Omental fat pad (tissue), 4 donors: ENCODE measurements around the gene LAPTM4A. TPM values are rescaled to one million over a fixed set of nuclear protein-coding genes. Genes with fewer than 3 reads are reported as not detected.
A peak's percentile ranks its signal among the peaks of the same experiment; 100 is the strongest.

Source experiments
- ATAC-seq: fragments of 150-250 bp; one replicate; pipeline ENCODE4 v1.9.1; 2016; ENCODE audit warnings: mild to moderate bottlenecking, moderate library complexity; ENCODE audit not compliant: low FRiP score
- DNase-seq: peaks from one replicate; pipeline ENCODE4 v3.0.0-alpha.2; 2019; ENCODE audit warnings: low spot score
- total RNA-seq, 4 donors: library from RNA; depleted of rRNA; stranded (reverse); fragments of >200 nt; gene quantifications; one replicate each; pipeline ENCODE4 v1.1.0, GENCODE V29; 2016
- TF ChIP-seq, protein P1 (sequence below), 3 donors: fragments of 450-650 bp; IDR thresholded peaks; one replicate each; pipeline ENCODE4 v1.5.1; 2016 to 2017; ENCODE audit warnings: antibody characterized with exemption in 3 of 3, mild to moderate bottlenecking in 3 of 3, moderate library complexity in 2 of 3

Gene LAPTM4A
- total RNA-seq, 4 donors from 2014 or later, result 174 to 306 (median 225) TPM

DNA sequence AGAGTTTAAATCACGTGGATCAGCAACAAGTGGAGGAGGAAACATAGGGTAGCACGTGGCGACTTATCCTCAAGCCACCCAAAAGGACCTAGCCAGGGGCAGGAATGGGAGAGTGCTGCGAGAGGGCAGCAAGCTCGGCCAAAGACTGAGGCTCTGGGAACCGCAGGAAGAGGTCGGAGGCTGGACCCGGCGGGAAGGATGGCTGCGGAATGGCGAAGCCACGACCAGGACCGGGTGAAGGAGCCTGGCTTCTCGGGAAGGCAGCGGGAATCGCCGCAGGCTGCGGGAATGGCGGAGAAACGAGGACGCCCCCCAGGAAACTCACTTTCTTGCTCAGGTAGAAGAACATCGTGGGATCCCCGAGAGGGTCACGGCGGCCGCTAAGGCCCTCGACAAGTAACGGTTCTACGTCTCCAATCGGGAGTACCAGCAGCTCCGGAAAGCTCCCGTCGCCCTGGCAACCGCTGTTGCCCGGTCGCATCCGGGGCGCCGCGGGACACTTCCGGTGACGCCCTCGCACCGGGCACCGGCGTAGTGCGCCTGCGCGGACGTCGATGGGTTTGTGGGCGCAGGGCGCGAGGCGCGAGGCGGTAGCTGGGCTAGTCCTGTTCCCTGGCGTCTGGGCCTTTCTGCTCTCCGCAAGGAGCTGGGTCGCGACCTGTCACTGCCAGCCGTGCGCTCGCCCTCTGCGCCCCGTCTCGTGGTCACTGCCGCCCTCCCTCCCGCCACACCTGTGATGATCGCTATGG is 61.6 kb downstream of the LAPTM4A start, which contains the start of gene WDR35:
WDR35 (minus strand) TSS at position 439 of the 749 bp plus-strand sequence; CDS start at position 349, 90 bp downstream.
- ATAC-seq (peak; percentile 98), DNase-seq (peak; percentile 81)
- TF ChIP-seq, protein P1, sequence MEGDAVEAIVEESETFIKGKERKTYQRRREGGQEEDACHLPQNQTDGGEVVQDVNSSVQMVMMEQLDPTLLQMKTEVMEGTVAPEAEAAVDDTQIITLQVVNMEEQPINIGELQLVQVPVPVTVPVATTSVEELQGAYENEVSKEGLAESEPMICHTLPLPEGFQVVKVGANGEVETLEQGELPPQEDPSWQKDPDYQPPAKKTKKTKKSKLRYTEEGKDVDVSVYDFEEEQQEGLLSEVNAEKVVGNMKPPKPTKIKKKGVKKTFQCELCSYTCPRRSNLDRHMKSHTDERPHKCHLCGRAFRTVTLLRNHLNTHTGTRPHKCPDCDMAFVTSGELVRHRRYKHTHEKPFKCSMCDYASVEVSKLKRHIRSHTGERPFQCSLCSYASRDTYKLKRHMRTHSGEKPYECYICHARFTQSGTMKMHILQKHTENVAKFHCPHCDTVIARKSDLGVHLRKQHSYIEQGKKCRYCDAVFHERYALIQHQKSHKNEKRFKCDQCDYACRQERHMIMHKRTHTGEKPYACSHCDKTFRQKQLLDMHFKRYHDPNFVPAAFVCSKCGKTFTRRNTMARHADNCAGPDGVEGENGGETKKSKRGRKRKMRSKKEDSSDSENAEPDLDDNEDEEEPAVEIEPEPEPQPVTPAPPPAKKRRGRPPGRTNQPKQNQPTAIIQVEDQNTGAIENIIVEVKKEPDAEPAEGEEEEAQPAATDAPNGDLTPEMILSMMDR (IDR thresholded peaks at IDR 0.05), result no peak

DNA sequence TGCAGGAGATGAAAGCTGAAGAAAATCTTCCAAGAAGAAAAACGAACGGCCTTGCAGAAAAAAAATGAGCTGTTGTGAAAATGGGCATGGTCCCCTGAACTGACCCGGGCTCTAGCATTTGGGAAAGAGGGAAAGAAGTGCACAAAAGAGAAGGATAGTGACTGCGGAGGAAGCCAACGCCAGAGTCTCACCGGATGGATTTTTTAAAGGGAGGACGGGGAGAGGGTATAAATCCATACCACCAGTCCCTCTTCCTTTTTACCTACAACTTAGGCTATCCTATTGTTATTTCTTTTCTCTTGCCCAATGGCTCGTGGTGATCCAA is 62.1 kb downstream of the LAPTM4A start:
- ATAC-seq, result no peak
- TF ChIP-seq, protein P1 (IDR thresholded peaks at IDR 0.05), result no peak
- no peak for DNase-seq

DNA sequence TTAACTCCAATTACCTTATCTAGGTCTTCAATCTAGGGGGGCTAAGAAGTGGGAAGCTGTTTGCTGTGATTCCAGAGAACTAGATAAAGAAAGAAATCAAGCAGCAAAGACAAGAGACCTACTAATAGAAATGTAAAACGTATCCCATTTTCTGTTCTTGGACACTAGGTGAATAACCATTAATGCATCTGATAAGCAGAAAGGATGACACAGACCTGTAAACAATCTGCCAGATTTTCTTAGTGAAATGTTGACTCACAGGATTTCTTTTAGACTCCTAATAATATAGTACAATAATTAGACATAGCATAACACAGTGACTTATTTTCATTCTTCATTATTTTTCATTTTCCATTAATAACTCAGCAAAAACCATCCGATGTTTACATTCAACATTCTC is 62.8 kb downstream of the LAPTM4A start:
- TF ChIP-seq, protein P1 (IDR thresholded peaks at IDR 0.05), result no peak
- no peak for ATAC-seq
- DNase-seq, result no peak

DNA sequence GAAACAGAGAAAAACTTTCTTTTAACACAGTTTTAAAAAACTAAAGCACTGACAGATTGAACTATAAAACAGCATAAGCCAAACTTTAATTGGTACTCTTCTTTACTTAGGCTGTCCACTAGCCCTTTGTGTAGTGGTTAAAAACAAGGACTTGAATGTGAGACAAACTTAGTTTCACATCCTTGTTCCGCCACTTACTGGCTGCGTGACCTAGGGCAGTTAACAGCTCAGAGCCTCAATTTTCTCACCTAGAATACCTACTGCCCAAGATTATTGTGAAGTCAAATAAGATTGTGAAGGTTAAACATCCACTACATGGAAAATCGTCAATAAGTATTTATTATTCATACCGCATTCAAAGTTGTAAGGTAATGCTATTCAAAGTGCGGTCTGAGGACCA is 63.5 kb downstream of the LAPTM4A start:
- DNase-seq (no peak), ATAC-seq (no peak)
- TF ChIP-seq, protein P1 (IDR thresholded peaks at IDR 0.05), result no peak

Other genes starting within 250 kb of the LAPTM4A start
- gene TTC32, start 149.6 kb downstream of the LAPTM4A start, total RNA-seq, result 10 to 100 TPM in 1 of 4 donors, 1 to 10 TPM in 3; 6.0 to 18.1 (median 7.5) TPM
- 10 to 100 TPM in 1 of 4 donors, 1 to 10 TPM in 3; 6.8 to 10.6 (median 8.1) TPM for gene WDR35, start 61.5 kb downstream of the LAPTM4A start, total RNA-seq
- gene MATN3, start 39.0 kb downstream of the LAPTM4A start, total RNA-seq, result 1 to 10 TPM in 3 of 4 donors, under 1 TPM in 1; 0.28 to 9.1 (median 1.5) TPM
- 1 to 10 TPM in 3 of 4 donors, under 1 TPM in 1; 0.50 to 5.4 (median 1.6) TPM for gene SDC1, start 173.5 kb upstream of the LAPTM4A start, total RNA-seq